NCI-H82 treated with DMSO at 0.1 percent for 48 hours (cell line): Measurements from ENCODE around the gene PATZ1.

Experiments
- DNase-seq: peaks from one replicate; lab custom pipeline; 2025; ENCODE audit not compliant: unreplicated experiment; lab: John Stamatoyannopoulos, UW

PATZ1 gene

GRCh38 chr22:31343235-31344191 is 2.6 kb downstream of the PATZ1 start:
- DNase-seq: peak; percentile 41

- DNase-seq: no peak
Observed at GRCh38 chr22:31342389-31343140, 3.6 kb downstream of the PATZ1 start.

- no peak for DNase-seq
Observed at GRCh38 chr22:31341386-31342088, 4.6 kb downstream of the PATZ1 start.

GRCh38 chr22:31340765-31341247 is 5.3 kb downstream of the PATZ1 start:
- no peak for DNase-seq

- DNase-seq: no peak
Observed at GRCh38 chr22:31340360-31340759, 5.8 kb downstream of the PATZ1 start.

GRCh38 chr22:31339148-31339832 is 6.9 kb downstream of the PATZ1 start:
- no peak for DNase-seq

- DNase-seq: no peak
Observed at GRCh38 chr22:31337178-31337577, 9.0 kb downstream of the PATZ1 start.

- DNase-seq: no peak
Observed at GRCh38 chr22:31334329-31334728, 11.8 kb downstream of the PATZ1 start.

GRCh38 chr22:31333641-31334040 is 12.5 kb downstream of the PATZ1 start:
- DNase-seq: no peak

GRCh38 chr22:31332886-31333285 is 13.3 kb downstream of the PATZ1 start:
- DNase-seq: no peak

- no peak for DNase-seq
Observed at GRCh38 chr22:31332010-31332409, 14.1 kb downstream of the PATZ1 start.

- DNase-seq: no peak
Observed at GRCh38 chr22:31329453-31330215, 16.5 kb downstream of the PATZ1 start.

- DNase-seq: no peak
Observed at GRCh38 chr22:31329029-31329428, 17.1 kb downstream of the PATZ1 start.

- DNase-seq: no peak
Observed at GRCh38 chr22:31328544-31328960, 17.6 kb downstream of the PATZ1 start.

GRCh38 chr22:31327806-31328543 is 18.2 kb downstream of the PATZ1 start:
- DNase-seq: no peak

- DNase-seq: no peak
Observed at GRCh38 chr22:31326877-31327276, 19.3 kb downstream of the PATZ1 start.

GRCh38 chr22:31323578-31324550 is 22.3 kb downstream of the PATZ1 start:
- DNase-seq: no peak

- DNase-seq: no peak
Observed at GRCh38 chr22:31321421-31321820, 24.7 kb downstream of the PATZ1 start.
